K562 (cell line): ENCODE data around the gene EPHB2. TPM values are rescaled to one million over a fixed set of nuclear protein-coding genes. Genes with fewer than 3 reads are reported as not detected.

Source experiments
- ATAC-seq: fragments of 200-7000 bp; cut with Tn5 transposase; 3 replicates; pipeline ENCODE4 v1.9.1; 2020; ENCODE audit warnings: moderate library complexity
- BruUV-seq: library from RNA; stranded (reverse); fragments of 400-500 nt; replicated peaks from 2 replicates; lab custom pipeline; 2021; lab: Mats Ljungman, UMichigan
- CTCF ChIA-PET: fragments of 300-600 bp; formaldehyde crosslinking; extraction: SDS; loops from one replicate; lab custom pipeline; 2021; ENCODE audit warnings: low intra/inter-chr PET ratio; lab: Yijun Ruan, JAX
- POLR2A ChIA-PET: fragments of 300-600, 350-650 bp; sonication (Branson Sonifier 250); formaldehyde crosslinking; extraction: SDS; loops from one replicate; lab custom pipeline; 2021; ENCODE audit warnings: antibody characterized with exemption, inconsistent platforms; lab: Yijun Ruan, JAX
- DNase-seq, 4 experiments: peaks; one replicate each; pipeline versions ENCODE4 v3.0.0 to v3.0.0-alpha.2; 2011 to 2018; ENCODE audit warnings: low spot score in 3 of 4, mixed read lengths in 3 of 4; ENCODE audit errors: extremely low read depth in 1 of 4
- FAIRE-seq: peaks from 2 replicates; lab custom pipeline; 2011; peaks lifted over from hg19 to GRCh38; lab: Jason Lieb, UNC
- H2AFZ ChIP-seq: 2 replicates; pipeline ENCODE4 v1.6.0; 2011; ENCODE audit warnings: low read depth, low read length, control low read depth, inconsistent platforms
- H3K27ac ChIP-seq: fragments of 200-600 bp; 3 replicates; pipeline ENCODE4 v1.8.0; 2011; ENCODE audit warnings: low read depth, mild to moderate bottlenecking, control low read depth, inconsistent platforms, low read length, moderate library complexity, mixed read lengths; ENCODE audit errors: extremely low read depth
- H3K27me3 ChIP-seq, 2 experiments: fragments of 300-600 bp in 1 of 2; 2 replicates in 1 of 2; 3 replicates in 1 of 2; pipeline versions ENCODE4 v1.6.0 to v1.8.0; 2011; ENCODE audit warnings: inconsistent platforms in 2 of 2, low read length in 2 of 2, mild to moderate bottlenecking in 1 of 2, mixed read lengths in 1 of 2, moderate library complexity in 1 of 2; ENCODE audit not compliant: control insufficient read depth in 2 of 2, insufficient read depth in 2 of 2
- H3K36me3 ChIP-seq: fragments of 300-600 bp; 3 replicates; pipeline ENCODE4 v1.8.0; 2011; ENCODE audit warnings: mild to moderate bottlenecking, low read length, inconsistent platforms; ENCODE audit not compliant: control insufficient read depth, insufficient read depth
- H3K4me1 ChIP-seq, 2 experiments: fragments of 200-600 bp in 1 of 2; replicated peaks in 1 of 2; 2 replicates in 1 of 2; 3 replicates in 1 of 2; pipeline versions ENCODE4 v1.5.1 to v1.8.0; 2011; ENCODE audit warnings: inconsistent platforms in 2 of 2, low read length in 2 of 2, mild to moderate bottlenecking in 1 of 2, mixed read lengths in 1 of 2, moderate library complexity in 1 of 2; ENCODE audit not compliant: control insufficient read depth in 2 of 2, insufficient read depth in 2 of 2
- H3K4me2 ChIP-seq: 2 replicates; pipeline ENCODE4 v1.6.1; 2011; ENCODE audit warnings: low read length, control low read depth, inconsistent platforms, mixed read lengths; ENCODE audit not compliant: insufficient read depth
- H3K4me3 ChIP-seq: fragments of 200-600 bp; sonication (generic), shearing (Covaris generic); 2 replicates; pipeline ENCODE4 v1.5.1; 2016; ENCODE audit warnings: control low read depth, inconsistent platforms
- H3K79me2 ChIP-seq: fragments of 200-600 bp; 3 replicates; pipeline ENCODE4 v1.8.0; 2011; ENCODE audit warnings: low read length, inconsistent platforms; ENCODE audit not compliant: control insufficient read depth, insufficient read depth
- H3K9ac ChIP-seq, 2 experiments: 2 replicates each; pipeline versions ENCODE4 v1.6.0 to v1.6.1; 2011; ENCODE audit warnings: low read depth in 2 of 2, low read length in 2 of 2, control low read depth in 1 of 2, inconsistent platforms in 1 of 2, mild to moderate bottlenecking in 1 of 2, mixed read lengths in 1 of 2; ENCODE audit not compliant: insufficient read depth in 1 of 2
- H3K9me1 ChIP-seq: one replicate; pipeline ENCODE4 v1.6.0; 2011; ENCODE audit warnings: inconsistent platforms, mild to moderate bottlenecking, low read length, moderate library complexity; ENCODE audit not compliant: control insufficient read depth, insufficient read depth
- H3K9me3 ChIP-seq: replicated peaks from 2 replicates; pipeline ENCODE4 v1.5.1; 2011; ENCODE audit warnings: low read depth, low read length, inconsistent platforms; ENCODE audit not compliant: control insufficient read depth, insufficient read depth
- H4K20me1 ChIP-seq: replicated peaks from 2 replicates; pipeline ENCODE4 v1.6.1; 2011; ENCODE audit warnings: low read length, inconsistent platforms, mixed read lengths; ENCODE audit not compliant: control insufficient read depth, insufficient read depth
- CBX1 ChIP-seq: sonication (generic); IDR thresholded peaks from 2 replicates; pipeline ENCODE4 v1.6.1; 2016; ENCODE audit warnings: antibody characterized with exemption, low read depth, mild to moderate bottlenecking
- CBX3 ChIP-seq, 2 experiments: IDR thresholded peaks; 1 replicate in 1 of 2; 2 replicates in 1 of 2; pipeline ENCODE4 v1.6.1; 2012; ENCODE audit warnings: inconsistent platforms in 2 of 2, low read length in 2 of 2, borderline replicate concordance in 1 of 2, control low read depth in 1 of 2
- CC2D1A ChIP-seq: fragments of 450-650 bp; IDR thresholded peaks from 2 replicates; pipeline ENCODE4 v1.6.1; 2017; ENCODE audit warnings: mild to moderate bottlenecking
- IRF2 ChIP-seq: sonication (generic); formaldehyde crosslinking; IDR thresholded peaks from 2 replicates; pipeline ENCODE4 v1.8.1; 2022; ENCODE audit warnings: mild to moderate bottlenecking, missing genetic modification reagents
- JUND ChIP-seq, 2 experiments: IDR thresholded peaks; 2 replicates in 1 of 2; 3 replicates in 1 of 2; pipeline ENCODE4 v1.6.1; 2011; ENCODE audit warnings: borderline replicate concordance in 2 of 2, low read depth in 2 of 2, low read length in 2 of 2, improper control_type of control experiment in 1 of 2, missing biosample characterization in 1 of 2, missing genetic modification characterization in 1 of 2, missing genetic modification reagents in 1 of 2
- TAF1 ChIP-seq: IDR thresholded peaks from 2 replicates; pipeline ENCODE4 v1.6.1; 2011; ENCODE audit warnings: mild to moderate bottlenecking, low read length, moderate library complexity; ENCODE audit not compliant: insufficient read depth, control insufficient read depth, severe bottlenecking; ENCODE audit errors: extremely low read depth
- TCFL5 ChIP-seq: fragments of 250-450 bp; sonication (Bioruptor Pico); conservative IDR thresholded peaks from 2 replicates; pipeline ENCODE4 v1.6.1; 2021; ENCODE audit warnings: mild to moderate bottlenecking, moderate library complexity, matching md5 sums
- THRB ChIP-seq: fragments of 450-650 bp; formaldehyde crosslinking; conservative IDR thresholded peaks from 2 replicates; pipeline ENCODE4 v1.4.0; 2022; ENCODE audit warnings: mild to moderate bottlenecking, missing genetic modification characterization
- ZBTB9 ChIP-seq: fragments of 450-650 bp; formaldehyde crosslinking; IDR thresholded peaks from 2 replicates; pipeline ENCODE4 v1.4.0; 2020; ENCODE audit warnings: mild to moderate bottlenecking, moderate library complexity
- ZNF277 ChIP-seq: fragments of 250-450 bp; sonication (Bioruptor Pico); IDR thresholded peaks from 2 replicates; pipeline ENCODE4 v1.8.0; 2022; ENCODE audit warnings: inconsistent platforms, mild to moderate bottlenecking, moderate library complexity, borderline replicate concordance
- ZNF280A ChIP-seq: fragments of 450-650 bp; IDR thresholded peaks from 2 replicates; pipeline ENCODE4 v1.6.1; 2018; ENCODE audit warnings: mild to moderate bottlenecking, low read depth; ENCODE audit not compliant: partially characterized antibody
- WGBS: fragments of 100-300 bp; shearing (Covaris generic); methylation state at CpG from one replicate; pipeline ENCODE4 v1.1.6; 2016; ENCODE audit warnings: low coverage, mixed read lengths; ENCODE audit not compliant: insufficient coverage; ENCODE audit errors: missing lambda C conversion rate; 5-methylcytosine and 5-hydroxymethylcytosine counted together
- in situ Hi-C: fragments of 300-500 bp; cut with MboI; formaldehyde crosslinking; loops from 4 replicates; pipeline ENCODE4 v1.15.0; 2018; ENCODE audit warnings: inconsistent platforms, mixed read lengths
- intact Hi-C: fragments of 100-400 bp; cut with micrococcal nuclease; formaldehyde crosslinking; loops from 2 replicates; pipeline ENCODE4 v1.14.2; 2022
- polyA plus RNA-seq, 8 experiments: library from polyadenylated mRNA; depleted of rRNA in 4 of 8; stranded (reverse) in 5 of 8; unstranded in 3 of 8; fragments of >200 nt; fragmentation: Nextera tagmentation in 2 of 8; fragmentation: Illumina TruSeq in 1 of 8; extraction: Ambion mirVana in 2 of 8; extraction: Trizol in 1 of 8; gene quantifications; 2 replicates each; pipeline versions ENCODE4 v1.2.1 to v1.2.3, GENCODE V29; 2011 to 2014; ENCODE audit warnings: inconsistent platforms in 1 of 8, missing spikeins in 1 of 8
- total RNA-seq, 7 experiments: library from RNA; depleted of rRNA in 6 of 7; stranded (reverse); fragments of >200 nt in 6 of 7; fragmentation: Illumina TruSeq in 2 of 7; extraction: Trizol in 2 of 7; gene quantifications; 2 replicates each; pipeline versions ENCODE4 v1.2.1 to v1.2.3, GENCODE V29; 2011 to 2021; ENCODE audit warnings: low replicate concordance in 1 of 7

Gene EPHB2
- total and polyA plus RNA-seq, 9 of the 15 experiments (the other 6 are each of a cell fraction or from before 2014, with no cell fraction given): not detected

GRCh38 chr1:22677931-22678896 lies 32.4 kb upstream of the EPHB2 start (continued):
- TF ChIP-seq ZBTB9 (CRISPR knock-in tag) (no peak), THRB (CRISPR knock-in tag) (0 out of 2 replicates have a peak, but pooled peaks have one; percentile 32)
- TF ChIP-seq, all 486 proteins: peak for 9

- no peak for DNase-seq
- in situ Hi-C loops: no loop called here
- ChIA-PET POLR2A (no interaction called here), CTCF (no interaction called here)
- Histone ChIP-seq H3K4me2 (no peak overlapping the region), H3K79me2 (no peaks in the 10 kb centered on the region), H3K27me3 (peaks cover 19 to 64% of the 10 kb centered on the region in 2 experiments; a peak in 4 of 5 replicates), H3K4me3 (no peak overlapping the region), H4K20me1 (peaks cover 18% of the 10 kb centered on the region), H3K4me1 (peaks cover 0 to 11% of the 10 kb centered on the region in 2 experiments; a peak in 1 of 5 replicates), H3K27ac (no peak overlapping the region), H2AFZ (no peak overlapping the region), H3K9me3 (no peaks in the 10 kb centered on the region; the same call in 1 of the 2 replicates), H3K9me1 (no peaks in the 10 kb centered on the region), H3K36me3 (no peaks in the 10 kb centered on the region; the same call in 2 of the 3 replicates), H3K9ac (no peak overlapping the region)
- ATAC-seq: no peak
- intact Hi-C loops: no loop called here
- FAIRE-seq: no peak
- WGBS: 2% methylated on average over 9 of the region's 9 CpGs
- no TSS peak for BruUV-seq
- TF ChIP-seq ZNF277 (CRISPR knock-in tag) (no peak), IRF2 (CRISPR knock-in tag) (no peak), ZNF280A (no peak), TAF1 (no peak), JUND (IDR thresholded peaks at IDR 0.05; ENCODE audit: borderline replicate concordance, low read depth, low read length) (no peak), JUND (tag; IDR thresholded peaks at IDR 0.05; ENCODE audit: borderline replicate concordance, low read depth, low read length) (no peak), CBX3 (IDR thresholded peaks at IDR 0.05; ENCODE audit: borderline replicate concordance in 1 of 2, low read length in 2 of 2) (no peak), TCFL5 (no peak), CBX1 (no peak), CC2D1A (no peak)
Measured at GRCh38 chr1:22680726-22681125, 29.9 kb upstream of the EPHB2 start.
